Measurements from ENCODE around the gene MT2A.

The MT2A gene

GRCh38 chr16:56625943-56626654, 17.7 kb downstream of the MT2A start:
- peaks cover 4 to 6% of the 10 kb centered on the region in 2 donors for H3K4me1 ChIP-seq (ENCODE audit: control insufficient read depth in 2 of 2, insufficient read depth in 1 of 2, low read depth in 1 of 2, low read length in 2 of 2)
- H3K27ac ChIP-seq (replicated peaks; ENCODE audit: low read length): no peak overlapping the region
- H2BK5ac ChIP-seq (ENCODE audit: low read length): no peak overlapping the region
- H4K91ac ChIP-seq (ENCODE audit: low read depth, low read length, poor library complexity): no peak overlapping the region
- no peak overlapping the region for H3K9ac ChIP-seq (ENCODE audit: low read depth, low read length, poor library complexity)
- H3K9me3 ChIP-seq (replicated peaks in 1 of 2; ENCODE audit: control insufficient read depth in 2 of 2, insufficient read depth in 1 of 2, low read depth in 1 of 2, low read length in 2 of 2): no peaks in the 10 kb centered on the region
- peaks cover 27 to 92% (median 72%) of the 10 kb centered on the region in 3 experiments for H3K27me3 ChIP-seq (ENCODE audit: control insufficient read depth in 3 of 3, insufficient read depth in 3 of 3, low read depth in 1 of 3, low read length in 3 of 3)
- H3K23ac ChIP-seq (ENCODE audit: low read depth, low read length, poor library complexity): no peak overlapping the region
- H2AK5ac ChIP-seq (ENCODE audit: low read depth, low read length): no peak overlapping the region
- H3K18ac ChIP-seq (ENCODE audit: low read length): no peak overlapping the region
- H3K4ac ChIP-seq (ENCODE audit: low read length): no peak overlapping the region
- H2AFZ ChIP-seq (ENCODE audit: low read length): peak overlapping the region; percentile 86
- H3K36me3 ChIP-seq (replicated peaks in 1 of 2; ENCODE audit: control insufficient read depth in 2 of 2, insufficient read depth in 2 of 2, low read length in 2 of 2): no peaks in the 10 kb centered on the region
- no peak overlapping the region for H2BK120ac ChIP-seq (ENCODE audit: low read depth, low read length)
- H2BK15ac ChIP-seq (ENCODE audit: low read length): no peak overlapping the region
- H2BK12ac ChIP-seq (ENCODE audit: low read length): no peak overlapping the region
- no peaks in the 10 kb centered on the region for H3K79me1 ChIP-seq (ENCODE audit: low read depth, low read length)
- H3K4me3 ChIP-seq (ENCODE audit: low read length in 2 of 2): peak overlapping the region in 1 of 2 donors; percentile 20
- no peak overlapping the region for H3K14ac ChIP-seq (ENCODE audit: low read length)
- no CpG with 5 or more reads among the region's 16 CpGs for WGBS, 2 donors (ENCODE audit: extremely low coverage in 2 of 2, insufficient read length in 2 of 2, insufficient replicate concordance in 1 of 2)
- no peak overlapping the region for H3K4me2 ChIP-seq (ENCODE audit: insufficient read depth, low read length, poor library complexity, severe bottlenecking)
- no peak overlapping the region for H4K8ac ChIP-seq (ENCODE audit: low read depth, low read length)
- DNase-seq (ENCODE audit: low spot score): no peak

- no peak overlapping the region for H4K91ac ChIP-seq (ENCODE audit: low read depth, low read length, poor library complexity)
- H3K4me1 ChIP-seq (ENCODE audit: control insufficient read depth in 2 of 2, insufficient read depth in 1 of 2, low read depth in 1 of 2, low read length in 2 of 2): peaks cover 4 to 6% of the 10 kb centered on the region in 2 donors
- no CpG with 5 or more reads among the region's 7 CpGs for WGBS, 2 donors (ENCODE audit: extremely low coverage in 2 of 2, insufficient read length in 2 of 2, insufficient replicate concordance in 1 of 2)
- no peak overlapping the region for H2BK15ac ChIP-seq (ENCODE audit: low read length)
- no peak overlapping the region for H3K27ac ChIP-seq (replicated peaks; ENCODE audit: low read length)
- no peak overlapping the region for H4K8ac ChIP-seq (ENCODE audit: low read depth, low read length)
- no peak overlapping the region for H3K14ac ChIP-seq (ENCODE audit: low read length)
- H2AK5ac ChIP-seq (ENCODE audit: low read depth, low read length): no peak overlapping the region
- no peak overlapping the region for H3K4me2 ChIP-seq (ENCODE audit: insufficient read depth, low read length, poor library complexity, severe bottlenecking)
- H3K18ac ChIP-seq (ENCODE audit: low read length): no peak overlapping the region
- no peaks in the 10 kb centered on the region for H3K79me1 ChIP-seq (ENCODE audit: low read depth, low read length)
- H3K23ac ChIP-seq (ENCODE audit: low read depth, low read length, poor library complexity): no peak overlapping the region
- H2BK5ac ChIP-seq (ENCODE audit: low read length): no peak overlapping the region
- H2BK12ac ChIP-seq (ENCODE audit: low read length): no peak overlapping the region
- H3K4me3 ChIP-seq (ENCODE audit: low read length in 2 of 2): no peak overlapping the region
- H3K9ac ChIP-seq (ENCODE audit: low read depth, low read length, poor library complexity): no peak overlapping the region
- H3K4ac ChIP-seq (ENCODE audit: low read length): no peak overlapping the region
- DNase-seq (ENCODE audit: low spot score): no peak
- H2BK120ac ChIP-seq (ENCODE audit: low read depth, low read length): no peak overlapping the region
- H3K27me3 ChIP-seq (ENCODE audit: control insufficient read depth in 3 of 3, insufficient read depth in 3 of 3, low read depth in 1 of 3, low read length in 3 of 3): peaks cover 31 to 92% (median 75%) of the 10 kb centered on the region in 3 experiments
- H3K9me3 ChIP-seq (replicated peaks in 1 of 2; ENCODE audit: control insufficient read depth in 2 of 2, insufficient read depth in 1 of 2, low read depth in 1 of 2, low read length in 2 of 2): no peaks in the 10 kb centered on the region
- no peaks in the 10 kb centered on the region for H3K36me3 ChIP-seq (replicated peaks in 1 of 2; ENCODE audit: control insufficient read depth in 2 of 2, insufficient read depth in 2 of 2, low read length in 2 of 2)
- H2AFZ ChIP-seq (ENCODE audit: low read length): no peak overlapping the region
Measured at GRCh38 chr16:56626685-56627084, 18.3 kb downstream of the MT2A start.

- H2BK5ac ChIP-seq (ENCODE audit: low read length): no peak overlapping the region
- no peak overlapping the region for H3K27ac ChIP-seq (replicated peaks; ENCODE audit: low read length)
- no peak overlapping the region for H2BK15ac ChIP-seq (ENCODE audit: low read length)
- no peak overlapping the region for H3K14ac ChIP-seq (ENCODE audit: low read length)
- H2BK120ac ChIP-seq (ENCODE audit: low read depth, low read length): no peak overlapping the region
- H2AFZ ChIP-seq (ENCODE audit: low read length): no peak overlapping the region
- no peak overlapping the region for H3K9ac ChIP-seq (ENCODE audit: low read depth, low read length, poor library complexity)
- no peak overlapping the region for H3K4me2 ChIP-seq (ENCODE audit: insufficient read depth, low read length, poor library complexity, severe bottlenecking)
- no peak overlapping the region for H2BK12ac ChIP-seq (ENCODE audit: low read length)
- H3K18ac ChIP-seq (ENCODE audit: low read length): no peak overlapping the region
- H3K27me3 ChIP-seq (ENCODE audit: control insufficient read depth in 3 of 3, insufficient read depth in 3 of 3, low read depth in 1 of 3, low read length in 3 of 3): peaks cover 46 to 95% (median 91%) of the 10 kb centered on the region in 3 experiments
- no peak overlapping the region for H4K8ac ChIP-seq (ENCODE audit: low read depth, low read length)
- H3K23ac ChIP-seq (ENCODE audit: low read depth, low read length, poor library complexity): no peak overlapping the region
- H3K4me1 ChIP-seq (ENCODE audit: control insufficient read depth in 2 of 2, insufficient read depth in 1 of 2, low read depth in 1 of 2, low read length in 2 of 2): peaks cover 4 to 6% of the 10 kb centered on the region in 2 donors
- H3K9me3 ChIP-seq (replicated peaks in 1 of 2; ENCODE audit: control insufficient read depth in 2 of 2, insufficient read depth in 1 of 2, low read depth in 1 of 2, low read length in 2 of 2): no peaks in the 10 kb centered on the region
- no peaks in the 10 kb centered on the region for H3K36me3 ChIP-seq (replicated peaks in 1 of 2; ENCODE audit: control insufficient read depth in 2 of 2, insufficient read depth in 2 of 2, low read length in 2 of 2)
- no peak overlapping the region for H3K4me3 ChIP-seq (ENCODE audit: low read length in 2 of 2)
- no peak for DNase-seq (ENCODE audit: low spot score)
- H3K4ac ChIP-seq (ENCODE audit: low read length): no peak overlapping the region
- no peak overlapping the region for H4K91ac ChIP-seq (ENCODE audit: low read depth, low read length, poor library complexity)
- no CpG with 5 or more reads among the region's 9 CpGs for WGBS, 2 donors (ENCODE audit: extremely low coverage in 2 of 2, insufficient read length in 2 of 2, insufficient replicate concordance in 1 of 2)
- H3K79me1 ChIP-seq (ENCODE audit: low read depth, low read length): no peaks in the 10 kb centered on the region
- H2AK5ac ChIP-seq (ENCODE audit: low read depth, low read length): no peak overlapping the region
Measured at GRCh38 chr16:56628486-56629350, 20.3 kb downstream of the MT2A start.

DNA sequence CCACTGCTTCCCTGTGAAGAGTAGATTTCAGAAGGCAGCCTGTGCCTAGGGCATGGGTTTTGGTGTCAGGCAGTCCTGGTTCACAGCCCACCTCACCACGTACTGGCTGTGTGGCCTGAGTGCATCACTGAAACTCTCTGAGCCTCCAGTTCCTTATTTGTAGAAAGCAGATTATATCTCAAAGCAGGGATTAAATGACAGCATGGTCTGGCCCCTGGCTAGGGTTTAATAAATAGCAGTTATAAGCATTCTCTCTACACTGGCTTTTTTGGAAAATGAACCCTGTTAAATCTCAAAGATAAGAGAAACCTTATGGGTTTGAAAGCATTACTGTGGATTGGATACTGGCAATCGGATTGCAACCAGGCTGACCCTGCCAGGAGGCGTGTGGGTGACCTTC, 21.1 kb downstream of the MT2A start:
- H2BK12ac ChIP-seq (ENCODE audit: low read length): no peak overlapping the region
- WGBS, 2 donors (ENCODE audit: extremely low coverage in 2 of 2, insufficient read length in 2 of 2, insufficient replicate concordance in 1 of 2): no CpG with 5 or more reads among the region's 3 CpGs
- H3K4ac ChIP-seq (ENCODE audit: low read length): no peak overlapping the region
- H2AFZ ChIP-seq (ENCODE audit: low read length): no peak overlapping the region
- H2AK5ac ChIP-seq (ENCODE audit: low read depth, low read length): no peak overlapping the region
- H3K4me3 ChIP-seq (ENCODE audit: low read length in 2 of 2): peak overlapping the region in 1 of 2 donors; percentile 58
- no peak overlapping the region for H2BK5ac ChIP-seq (ENCODE audit: low read length)
- no peaks in the 10 kb centered on the region for H3K9me3 ChIP-seq (replicated peaks in 1 of 2; ENCODE audit: control insufficient read depth in 2 of 2, insufficient read depth in 1 of 2, low read depth in 1 of 2, low read length in 2 of 2)
- peaks cover 50 to 95% (median 95%) of the 10 kb centered on the region in 3 experiments for H3K27me3 ChIP-seq (ENCODE audit: control insufficient read depth in 3 of 3, insufficient read depth in 3 of 3, low read depth in 1 of 3, low read length in 3 of 3)
- no peak for DNase-seq (ENCODE audit: low spot score)
- H3K79me1 ChIP-seq (ENCODE audit: low read depth, low read length): no peaks in the 10 kb centered on the region
- no peak overlapping the region for H2BK15ac ChIP-seq (ENCODE audit: low read length)
- H3K4me1 ChIP-seq (ENCODE audit: control insufficient read depth in 2 of 2, insufficient read depth in 1 of 2, low read depth in 1 of 2, low read length in 2 of 2): peaks cover 4 to 6% of the 10 kb centered on the region in 2 donors
- no peak overlapping the region for H3K4me2 ChIP-seq (ENCODE audit: insufficient read depth, low read length, poor library complexity, severe bottlenecking)
- no peak overlapping the region for H3K27ac ChIP-seq (replicated peaks; ENCODE audit: low read length)
- no peak overlapping the region for H4K8ac ChIP-seq (ENCODE audit: low read depth, low read length)
- H2BK120ac ChIP-seq (ENCODE audit: low read depth, low read length): no peak overlapping the region
- H3K9ac ChIP-seq (ENCODE audit: low read depth, low read length, poor library complexity): no peak overlapping the region
- H4K91ac ChIP-seq (ENCODE audit: low read depth, low read length, poor library complexity): no peak overlapping the region
- H3K23ac ChIP-seq (ENCODE audit: low read depth, low read length, poor library complexity): no peak overlapping the region
- no peak overlapping the region for H3K18ac ChIP-seq (ENCODE audit: low read length)
- no peak overlapping the region for H3K14ac ChIP-seq (ENCODE audit: low read length)
- H3K36me3 ChIP-seq (replicated peaks in 1 of 2; ENCODE audit: control insufficient read depth in 2 of 2, insufficient read depth in 2 of 2, low read length in 2 of 2): no peaks in the 10 kb centered on the region
